GM20000 (cell line): ENCODE data around the gene LGR6.
"Not testable (repeated sequence)": the region's sequence is repeated elsewhere in the genome, so short reads cannot be mapped to it uniquely, and the experiment has no call there.

Experiments
- DNase-seq: peaks from one replicate; pipeline ENCODE4 v3.0.0; 2012; ENCODE audit warnings: low spot score
- TF ChIP-seq, protein P1 (sequence below): IDR thresholded peaks from 2 replicates; pipeline ENCODE4 v1.5.1; 2012; ENCODE audit warnings: mild to moderate bottlenecking, control low read depth; ENCODE audit errors: extremely low read depth, missing control alignments

LGR6 gene

GRCh38 chr1:202171292-202172014, 22.1 kb upstream of the LGR6 start:
- TF ChIP-seq, protein P1, sequence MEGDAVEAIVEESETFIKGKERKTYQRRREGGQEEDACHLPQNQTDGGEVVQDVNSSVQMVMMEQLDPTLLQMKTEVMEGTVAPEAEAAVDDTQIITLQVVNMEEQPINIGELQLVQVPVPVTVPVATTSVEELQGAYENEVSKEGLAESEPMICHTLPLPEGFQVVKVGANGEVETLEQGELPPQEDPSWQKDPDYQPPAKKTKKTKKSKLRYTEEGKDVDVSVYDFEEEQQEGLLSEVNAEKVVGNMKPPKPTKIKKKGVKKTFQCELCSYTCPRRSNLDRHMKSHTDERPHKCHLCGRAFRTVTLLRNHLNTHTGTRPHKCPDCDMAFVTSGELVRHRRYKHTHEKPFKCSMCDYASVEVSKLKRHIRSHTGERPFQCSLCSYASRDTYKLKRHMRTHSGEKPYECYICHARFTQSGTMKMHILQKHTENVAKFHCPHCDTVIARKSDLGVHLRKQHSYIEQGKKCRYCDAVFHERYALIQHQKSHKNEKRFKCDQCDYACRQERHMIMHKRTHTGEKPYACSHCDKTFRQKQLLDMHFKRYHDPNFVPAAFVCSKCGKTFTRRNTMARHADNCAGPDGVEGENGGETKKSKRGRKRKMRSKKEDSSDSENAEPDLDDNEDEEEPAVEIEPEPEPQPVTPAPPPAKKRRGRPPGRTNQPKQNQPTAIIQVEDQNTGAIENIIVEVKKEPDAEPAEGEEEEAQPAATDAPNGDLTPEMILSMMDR: no peak
- no peak for DNase-seq

DNA sequence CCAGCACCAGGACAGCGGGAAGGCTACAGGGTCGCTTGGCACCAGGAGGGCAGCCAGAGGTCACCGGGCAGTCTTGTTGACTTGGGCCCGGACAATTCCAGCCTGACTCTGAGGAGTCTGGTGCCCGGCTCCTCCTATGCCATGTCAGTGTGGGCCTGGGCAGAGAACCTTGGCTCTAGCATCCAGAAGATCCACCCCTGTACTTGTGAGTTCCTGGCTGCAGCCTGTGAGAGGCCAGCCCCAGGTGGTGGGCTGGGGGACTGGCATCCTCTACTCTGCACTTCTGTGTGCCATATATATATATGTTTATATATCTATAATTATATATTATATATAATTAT, 21.6 kb upstream of the LGR6 start:
- TF ChIP-seq, protein P1: no peak
- DNase-seq: no peak

DNA sequence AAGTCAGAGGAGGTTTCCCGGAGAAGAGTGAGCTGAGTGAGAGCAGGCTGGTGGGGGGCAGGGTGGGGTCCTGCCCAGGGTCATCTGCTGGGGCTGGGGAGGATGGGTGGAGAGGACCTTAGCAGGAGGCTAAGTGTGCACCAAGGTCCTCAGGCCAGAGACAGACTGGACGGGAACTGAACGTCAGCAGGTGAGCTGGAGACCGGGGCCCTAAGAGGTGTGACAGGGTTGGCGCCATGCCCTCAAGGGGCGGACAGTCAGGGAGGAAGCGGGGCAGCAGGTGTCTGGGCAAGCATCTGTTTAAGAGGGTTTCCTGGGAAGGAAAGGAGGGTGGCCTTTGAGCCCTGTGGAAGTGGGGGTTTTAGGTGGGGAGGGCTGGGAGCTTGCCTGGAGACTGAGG, 19.6 kb upstream of the LGR6 start:
- DNase-seq: no peak
- TF ChIP-seq, protein P1: no peak

DNA sequence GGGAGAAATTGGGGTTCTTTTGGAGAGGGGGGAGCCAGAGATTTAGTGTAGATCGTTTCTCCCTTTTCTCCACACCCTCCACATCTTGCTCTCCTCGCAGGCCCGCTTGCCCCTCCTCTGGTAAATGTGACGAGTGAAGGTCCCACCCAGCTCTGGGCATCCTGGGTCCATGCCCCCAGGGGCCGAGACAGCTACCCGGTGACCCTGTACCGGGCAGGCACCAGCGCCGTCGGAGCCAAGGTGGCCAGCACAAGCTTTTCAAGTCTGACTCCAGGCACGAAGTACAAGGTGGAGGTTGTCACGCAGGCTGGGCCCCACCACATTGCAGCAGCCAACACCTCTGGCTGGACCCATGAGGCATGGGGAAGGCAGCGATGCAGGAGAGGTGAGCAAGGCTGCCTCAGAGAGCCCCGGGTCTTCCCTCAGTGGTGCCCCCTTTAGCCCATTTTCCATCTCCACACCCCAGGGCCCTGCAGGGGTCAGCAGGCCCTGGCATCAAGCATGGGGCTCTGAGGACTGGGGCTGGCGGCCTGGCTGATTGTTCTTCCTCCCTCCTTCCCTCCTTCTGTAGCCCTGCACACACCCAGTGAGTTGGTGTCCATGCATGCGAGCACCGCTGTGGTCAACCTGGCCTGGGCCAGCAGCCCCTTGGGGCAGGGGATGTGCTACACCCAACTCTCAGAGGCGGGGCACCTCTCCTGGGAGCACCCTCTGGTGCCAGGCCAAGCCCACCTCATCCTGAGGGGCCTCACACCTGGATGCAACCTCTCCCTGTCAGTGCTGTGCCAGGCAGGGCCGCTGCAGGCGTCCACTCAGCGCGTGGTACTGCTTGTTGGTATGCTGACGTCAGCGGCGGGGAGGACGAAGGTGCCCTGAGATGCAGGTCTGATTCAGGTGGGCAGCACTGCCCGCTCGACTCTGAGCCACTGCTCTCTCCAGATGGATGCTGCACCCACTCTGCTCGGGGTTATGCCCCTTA, 16.4 kb upstream of the LGR6 start:
- TF ChIP-seq, protein P1: no peak
- DNase-seq: no peak

GRCh38 chr1:202179828-202180750, 13.5 kb upstream of the LGR6 start:
- DNase-seq: no peak
- TF ChIP-seq, protein P1: no peak

DNA sequence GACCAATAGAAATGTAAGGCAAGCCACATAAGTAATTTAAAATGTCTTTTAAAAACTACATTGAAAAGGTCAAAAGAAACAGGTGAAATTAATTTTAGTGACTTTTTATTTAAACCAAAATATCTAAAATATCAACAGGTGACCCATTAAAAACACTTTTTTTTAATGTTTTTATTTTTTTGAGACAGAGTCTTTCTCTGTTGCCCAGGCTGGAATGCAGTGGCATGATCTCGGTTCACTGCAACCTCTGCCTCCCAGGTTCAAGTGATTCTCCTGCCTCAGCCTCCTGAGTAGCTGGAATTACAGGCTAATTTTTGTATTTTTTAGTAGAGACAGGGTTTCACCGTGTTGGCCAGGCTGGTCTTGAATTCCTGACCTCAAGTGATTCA, 12.9 kb upstream of the LGR6 start:
- not testable (repeated sequence) for DNase-seq

GRCh38 chr1:202181586-202181985, 12.0 kb upstream of the LGR6 start:
- no peak for DNase-seq
- TF ChIP-seq, protein P1: no peak
